Psoas muscle (tissue), 8 donors: ENCODE results near the gene STKLD1. TPM values are rescaled to one million over a fixed set of nuclear protein-coding genes. Genes with fewer than 3 reads are reported as not detected.
"Not testable (repeated sequence)": the region's sequence is repeated elsewhere in the genome, so short reads cannot be mapped to it uniquely, and the experiment has no call there.

Experiments used
- ATAC-seq, 4 donors: fragments of 200-7000 bp; cut with Tn5 transposase; one replicate each; pipeline ENCODE4 v1.9.1; 2020; ENCODE audit warnings: moderate library complexity in 3 of 4, mild to moderate bottlenecking in 2 of 4
- DNase-seq, 2 donors: peaks; one replicate each; pipeline ENCODE4 v3.0.0-alpha.2; 2020
- H3K27ac ChIP-seq: fragments of 200-600 bp; one replicate; pipeline ENCODE4 v1.8.0; 2022
- H3K27me3 ChIP-seq, 3 donors: fragments of 200-600 bp in 1 of 3; one replicate each; pipeline versions ENCODE4 v1.6.1 to v1.8.0; 2013 to 2022; ENCODE audit warnings: low read length in 2 of 3, mild to moderate bottlenecking in 2 of 3, moderate library complexity in 1 of 3; ENCODE audit not compliant: insufficient read depth in 3 of 3
- H3K36me3 ChIP-seq, 2 donors: fragments of 200-600 bp in 1 of 2; one replicate each; pipeline versions ENCODE4 v1.6.1 to v1.8.0; 2013 to 2022; ENCODE audit warnings: low read depth in 1 of 2, mild to moderate bottlenecking in 1 of 2, moderate library complexity in 1 of 2; ENCODE audit not compliant: insufficient read depth in 1 of 2
- H3K4me1 ChIP-seq: fragments of 200-600 bp; one replicate; pipeline ENCODE4 v1.8.0; 2022
- H3K4me3 ChIP-seq: fragments of 200-600 bp; one replicate; pipeline ENCODE4 v1.8.0; 2022; ENCODE audit warnings: mild to moderate bottlenecking
- H3K9me3 ChIP-seq: fragments of 200-600 bp; one replicate; pipeline ENCODE4 v1.8.0; 2022
- CTCF ChIP-seq: fragments of 200-600 bp; IDR thresholded peaks from one replicate; pipeline ENCODE4 v1.8.0; 2022; ENCODE audit warnings: antibody characterized with exemption
- WGBS, 3 donors: extraction: QIAGEN DNeasy Blood & Tissue Kit; methylation state at CpG; one replicate each; pipeline versions ENCODE4 v1.1.6 to v1.1.7; 2013; 5-methylcytosine and 5-hydroxymethylcytosine counted together
- intact Hi-C, 2 donors: fragments of 100-400 bp; cut with DNase I; formaldehyde crosslinking; loops; one replicate each; pipeline versions ENCODE4 v1.11.0 to v1.14.2; 2022
- polyA plus RNA-seq, 3 donors: library from polyadenylated mRNA; stranded (reverse); fragments of 200-250 nt; gene quantifications; one replicate each; pipeline ENCODE4 v1.2.3, GENCODE V29; 2013
- total RNA-seq, 4 donors: library from RNA; stranded (reverse); fragmentation: NEBNext Ultra II Directional in 2 of 4; extraction: Animal tissue kit (Norgen Biotek cat#: 25700) in 2 of 4; gene quantifications; one replicate each; pipeline versions ENCODE4 v1.2.1 to v1.2.4, GENCODE V29; 2021 to 2023
- donor health status: healthy with polysubstance abuse.
- donor health status: DM: no; HTN: no; CAD: no; lungs with moderate emphysema.
- donor health status: Bipolar disorder and iron deficiency.
- donor health status: healthy.
- donor health status: DM: yes; HTN: yes; CAD: no.
- donor health status: DM: no; HTN: no; CAD: no.
- donor health status: DM: no; HTN: no; CAD: no.
- donor health status: DM: yes; HTN: yes; CAD: no.

STKLD1 gene
- total and polyA plus RNA-seq, 7 donors, result 0.07 to 0.69 (median 0.46) TPM

GRCh38 chr9:133445293-133445969 lies 69.3 kb downstream of the STKLD1 start:
- H3K9me3 ChIP-seq, result no peaks in the 10 kb centered on the region
- no peaks in the 10 kb centered on the region for H3K36me3 ChIP-seq
- no peak for DNase-seq
- WGBS, 3 donors, result 81 to 85% (median 82%) methylated on average over 23 of the region's 23 CpGs
- H3K4me3 ChIP-seq, result no peak overlapping the region
- ATAC-seq, result no peak
- no peak overlapping the region for H3K27ac ChIP-seq
- intact Hi-C loops, result no loop called here
- no peak for TF ChIP-seq CTCF
- no peaks in the 10 kb centered on the region for H3K27me3 ChIP-seq
- no peaks in the 10 kb centered on the region for H3K4me1 ChIP-seq

GRCh38 chr9:133448487-133448972 lies 72.4 kb downstream of the STKLD1 start:
- peaks cover 0 to 6% of the 10 kb centered on the region in 2 donors for H3K36me3 ChIP-seq
- intact Hi-C loops, result no loop called here
- WGBS, 3 donors, result 71 to 75% (median 74%) methylated on average over 12 to 13 of the region's 13 CpGs
- H3K4me3 ChIP-seq, result no peak overlapping the region
- H3K9me3 ChIP-seq, result no peaks in the 10 kb centered on the region
- TF ChIP-seq CTCF, result no peak
- DNase-seq (no peak), ATAC-seq (no peak)
- H3K4me1 ChIP-seq, result no peaks in the 10 kb centered on the region
- H3K27ac ChIP-seq, result no peak overlapping the region
- no peaks in the 10 kb centered on the region for H3K27me3 ChIP-seq

GRCh38 chr9:133449760-133450159 lies 73.6 kb downstream of the STKLD1 start:
- no peaks in the 10 kb centered on the region for H3K9me3 ChIP-seq
- ATAC-seq (no peak), DNase-seq (no peak)
- no peaks in the 10 kb centered on the region for H3K4me1 ChIP-seq
- 91 to 96% (median 93%) methylated on average over 12 of the region's 12 CpGs for WGBS, 3 donors
- H3K4me3 ChIP-seq, result no peak overlapping the region
- H3K36me3 ChIP-seq, result peaks cover 0 to 6% of the 10 kb centered on the region in 2 donors
- no peaks in the 10 kb centered on the region for H3K27me3 ChIP-seq
- no peak for TF ChIP-seq CTCF
- H3K27ac ChIP-seq, result no peak overlapping the region
- intact Hi-C loops, result no loop called here

- WGBS, 3 donors, result 92 to 98% (median 97%) methylated on average over 5 of the region's 5 CpGs
- H3K36me3 ChIP-seq, H3K27me3 ChIP-seq, H3K4me3 ChIP-seq, H3K4me1 ChIP-seq, H3K9me3 ChIP-seq, H3K27ac ChIP-seq, ATAC-seq, intact Hi-C loops, DNase-seq: not testable (repeated sequence)
Measured at GRCh38 chr9:133451865-133452264, 75.7 kb downstream of the STKLD1 start.

- peaks cover 0 to 6% of the 10 kb centered on the region in 2 donors for H3K36me3 ChIP-seq
- no peak overlapping the region for H3K4me3 ChIP-seq
- DNase-seq (no peak), ATAC-seq (no peak)
- H3K4me1 ChIP-seq, result no peaks in the 10 kb centered on the region
- TF ChIP-seq CTCF, result no peak
- H3K27me3 ChIP-seq, result no peaks in the 10 kb centered on the region
- H3K27ac ChIP-seq, result no peak overlapping the region
- WGBS, 3 donors, result 85 to 89% (median 87%) methylated on average over 7 of the region's 7 CpGs
- intact Hi-C loops, result no loop called here
- H3K9me3 ChIP-seq, result no peaks in the 10 kb centered on the region
Measured at GRCh38 chr9:133452562-133452961, 76.4 kb downstream of the STKLD1 start.
